Natural killer cell treated with Interleukin-12 subunit alpha and Interleukin-12 subunit beta and Interleukin-15 and Interleukin-18, amount 100 ng/mL, for 72 hours (primary cell): ENCODE data around the gene RAB35. TPM values are rescaled to one million over a fixed set of nuclear protein-coding genes. Genes with fewer than 3 reads are reported as not detected.
A peak's percentile ranks its signal among the peaks of the same experiment; 100 is the strongest.

Experiments
- ATAC-seq, 2 donors: fragments of 150-1000 bp; cut with Tn5 transposase in 1 of 2; sonication (Bioruptor Pico), chemical (Tn5 transposase) in 1 of 2; 2 replicates each; pipeline ENCODE4 v1.10.0; 2021
- DNase-seq: peaks from one replicate; pipeline ENCODE4 v3.0.0; 2022; ENCODE audit warnings: low spot score
- H3K27ac Mint-ChIP-seq, 2 donors: 1 replicate in 1 of 2; 2 replicates in 1 of 2; pipeline ENCODE4 v1.8.0; 2022; ENCODE audit warnings: mixed read lengths in 2 of 2, mild to moderate bottlenecking in 1 of 2, moderate library complexity in 1 of 2
- H3K27me3 Mint-ChIP-seq, 2 donors: 1 replicate in 1 of 2; 2 replicates in 1 of 2; pipeline ENCODE4 v1.8.0; 2022; ENCODE audit warnings: mixed read lengths in 2 of 2
- H3K36me3 Mint-ChIP-seq: one replicate; pipeline ENCODE4 v1.8.0; 2022; ENCODE audit warnings: mixed read lengths
- H3K4me1 Mint-ChIP-seq, 2 donors: 1 replicate in 1 of 2; 2 replicates in 1 of 2; pipeline ENCODE4 v1.8.0; 2022; ENCODE audit warnings: low read depth in 2 of 2, mixed read lengths in 2 of 2, mild to moderate bottlenecking in 1 of 2
- H3K4me3 Mint-ChIP-seq: one replicate; pipeline ENCODE4 v1.8.0; 2022; ENCODE audit warnings: mixed read lengths
- H3K9me3 Mint-ChIP-seq: 2 replicates; pipeline ENCODE4 v1.8.0; 2022; ENCODE audit warnings: mixed read lengths
- total RNA-seq, 2 donors: library from RNA; stranded (reverse); gene quantifications; one replicate each; pipeline ENCODE4 v1.2.3, GENCODE V29; 2022

Gene RAB35
- total RNA-seq, 2 donors from 2014 or later, result 85.2 to 94.1 TPM

DNA sequence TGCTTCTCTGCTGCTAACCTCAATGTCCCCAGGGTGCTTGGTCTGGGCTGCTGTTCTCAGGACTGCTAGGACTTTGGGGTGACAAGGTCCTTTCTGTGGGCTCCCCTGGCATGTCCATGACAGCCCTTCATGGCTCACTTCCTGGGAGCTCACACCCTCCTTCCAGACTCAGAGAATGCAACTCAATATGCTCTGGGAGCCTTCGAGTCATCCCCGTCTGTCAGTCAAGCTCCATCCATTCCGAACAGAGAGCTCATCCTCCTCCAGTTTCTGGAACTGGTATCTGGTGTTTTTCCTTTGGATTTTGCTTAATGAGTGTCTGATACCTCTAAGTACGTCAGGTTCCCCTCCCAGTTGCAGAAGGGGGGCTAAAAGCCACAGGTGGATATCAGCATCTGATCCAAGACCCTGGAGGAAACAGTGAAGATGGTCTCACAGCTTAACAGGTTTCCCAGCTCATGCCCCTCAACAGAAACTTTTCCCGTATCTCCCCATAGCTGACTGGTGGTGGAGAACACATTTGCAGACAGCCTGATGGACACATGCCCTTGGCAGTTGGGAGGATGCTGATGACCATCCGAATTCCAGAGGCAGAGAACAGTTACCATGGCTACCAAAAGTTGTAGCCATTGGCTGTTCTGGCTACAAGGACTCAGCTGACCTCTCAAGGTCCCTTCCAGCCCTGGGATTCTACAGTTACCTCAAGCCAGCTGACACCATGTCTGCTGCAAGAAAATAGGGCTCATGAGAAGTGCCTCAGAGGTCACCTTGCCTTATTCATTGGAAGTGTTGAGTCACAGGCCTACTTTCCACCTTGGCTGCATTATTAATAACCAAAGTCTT lies 9.5 kb upstream of the RAB35 start:
- Mint-ChIP-seq H3K36me3 (peaks cover 16% of the 10 kb centered on the region), H3K4me1 (peaks cover 16 to 22% of the 10 kb centered on the region in 2 donors), H3K27ac (peak overlapping the region in 1 of 2 donors; percentile 9), H3K9me3 (no peaks in the 10 kb centered on the region), H3K27me3 (no peaks in the 10 kb centered on the region), H3K4me3 (no peak overlapping the region)
- DNase-seq, result no peak
- ATAC-seq, result no peak

DNA sequence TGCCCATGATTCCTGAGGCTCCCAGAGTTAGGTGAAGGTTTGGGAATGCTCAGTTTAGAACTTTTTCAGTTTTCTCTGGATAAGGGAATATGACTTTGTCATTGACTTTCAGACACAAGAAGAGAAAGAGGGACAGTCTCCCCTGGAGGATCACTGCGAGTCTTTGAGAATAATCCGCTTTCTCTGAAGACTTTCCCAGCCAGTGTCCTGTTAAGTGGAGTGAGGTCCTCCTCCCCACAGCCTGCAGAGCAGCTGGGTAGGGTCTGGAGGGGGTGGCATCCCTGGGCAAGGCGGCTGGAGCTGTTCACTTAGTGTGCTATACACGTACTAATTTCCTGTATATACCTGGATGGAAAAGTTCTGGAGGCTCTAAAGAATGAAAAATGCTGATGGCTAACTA lies 8.5 kb upstream of the RAB35 start:
- peak overlapping the region in 1 of 2 donors; percentile 4 for H3K27ac Mint-ChIP-seq
- peaks cover 22 to 30% of the 10 kb centered on the region in 2 donors for H3K4me1 Mint-ChIP-seq
- H3K9me3 Mint-ChIP-seq, result no peaks in the 10 kb centered on the region
- H3K36me3 Mint-ChIP-seq, result peaks cover 16% of the 10 kb centered on the region
- no peak overlapping the region for H3K4me3 Mint-ChIP-seq
- no peaks in the 10 kb centered on the region for H3K27me3 Mint-ChIP-seq
- no peak for DNase-seq
- no peak for ATAC-seq

DNA sequence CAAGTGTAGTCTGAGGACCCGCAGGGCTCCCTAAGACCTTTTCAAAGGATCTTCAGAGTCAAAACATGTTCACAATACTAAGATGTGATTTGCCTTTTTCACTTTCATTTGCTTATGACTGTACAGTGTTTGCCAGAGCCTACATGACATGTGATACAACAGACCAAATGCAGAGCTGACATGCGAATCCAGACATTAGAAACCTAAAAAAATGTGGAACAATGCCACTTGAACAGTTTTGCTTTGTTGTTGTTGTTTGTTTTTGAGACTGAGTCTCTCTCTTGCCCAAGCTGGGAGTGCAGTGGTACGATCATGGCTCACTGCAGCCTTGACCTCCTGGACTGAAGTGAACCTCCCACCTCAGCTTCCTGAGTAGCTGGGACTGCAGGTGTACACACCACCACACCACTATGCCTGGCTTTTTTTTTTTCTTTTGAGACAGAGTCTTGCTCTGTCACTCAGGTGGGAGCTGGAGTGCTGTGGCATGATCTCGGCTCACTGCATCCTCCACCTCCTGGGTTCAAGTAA lies 5.3 kb upstream of the RAB35 start:
- no peak for DNase-seq
- peak overlapping the region; percentile 8 for H3K4me3 Mint-ChIP-seq

DNA sequence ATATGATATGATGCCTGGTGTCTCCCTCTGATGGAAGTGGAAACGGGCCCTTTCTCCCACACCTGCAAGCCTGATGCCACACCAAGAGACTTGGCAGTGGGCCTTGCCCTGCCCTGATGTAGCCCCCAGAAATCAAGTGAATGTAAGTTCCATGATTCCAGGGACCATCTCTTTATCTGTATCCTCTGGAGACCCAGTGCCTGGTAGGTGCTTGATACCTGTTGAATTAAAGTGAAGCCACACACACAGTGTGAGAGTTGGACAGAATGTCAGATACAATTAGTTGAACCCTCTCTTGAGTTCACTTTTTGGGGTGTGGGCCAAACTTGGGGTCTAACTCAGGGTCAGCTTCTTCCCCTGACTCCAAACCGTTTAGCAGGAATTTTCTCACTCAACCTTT lies 4.8 kb upstream of the RAB35 start:
- Mint-ChIP-seq H3K4me3 (peak overlapping the region; percentile 60), H3K4me1 (peaks cover 47 to 57% of the 10 kb centered on the region in 2 donors), H3K9me3 (no peaks in the 10 kb centered on the region), H3K27me3 (no peaks in the 10 kb centered on the region), H3K36me3 (no peaks in the 10 kb centered on the region), H3K27ac (peak overlapping the region; percentile 33 to 92)
- DNase-seq (no peak), ATAC-seq (no peak)

More for the DNA sequence above, 5.3 kb upstream of the RAB35 start:
- H3K27me3 Mint-ChIP-seq, result no peaks in the 10 kb centered on the region
- H3K4me1 Mint-ChIP-seq, result peaks cover 47 to 57% of the 10 kb centered on the region in 2 donors
- H3K9me3 Mint-ChIP-seq, result no peaks in the 10 kb centered on the region
- H3K36me3 Mint-ChIP-seq, result peaks cover 5% of the 10 kb centered on the region
- no peak overlapping the region for H3K27ac Mint-ChIP-seq
- ATAC-seq, result peak in 1 of 2 donors; percentile 39

DNA sequence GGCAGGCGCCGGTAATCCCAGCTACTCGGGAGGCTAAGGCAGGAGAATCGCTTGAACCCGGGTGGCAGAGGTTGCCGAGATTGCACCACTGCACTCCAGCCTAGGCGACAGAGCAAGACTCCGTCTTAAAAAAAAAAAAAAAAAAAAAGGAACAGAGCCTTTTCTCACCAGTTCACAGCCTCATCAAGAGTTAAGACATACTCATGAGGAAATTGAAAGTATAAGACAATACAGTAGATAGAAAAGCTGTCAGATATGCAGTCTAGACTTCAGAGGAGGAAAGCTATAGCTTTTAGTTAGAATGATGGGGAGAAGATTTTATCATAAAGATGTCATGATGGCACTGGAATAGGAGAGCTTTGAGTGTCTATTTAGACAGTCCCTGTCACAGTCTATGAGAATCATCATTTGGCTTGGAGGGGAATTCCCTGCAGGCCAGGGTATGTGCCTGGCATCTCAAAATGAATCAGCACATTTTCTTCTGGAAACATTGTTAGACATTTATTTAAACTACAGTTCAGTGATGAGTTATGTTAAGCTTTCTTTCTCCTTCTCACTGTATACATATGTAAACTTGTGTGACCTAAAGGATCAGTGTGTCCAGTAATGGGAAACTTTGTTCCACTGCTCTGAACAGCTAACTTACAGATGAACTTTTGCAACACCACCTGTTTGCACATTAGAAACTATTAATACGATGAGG lies 2.9 kb upstream of the RAB35 start:
- Mint-ChIP-seq H3K27me3 (no peaks in the 10 kb centered on the region), H3K4me3 (peak overlapping the region; percentile 95), H3K4me1 (peaks cover 64 to 76% of the 10 kb centered on the region in 2 donors), H3K9me3 (no peaks in the 10 kb centered on the region), H3K27ac (peak overlapping the region; percentile 91 to 92), H3K36me3 (peaks cover 13% of the 10 kb centered on the region)
- ATAC-seq, result peak; percentile 46 to 47
- no peak for DNase-seq

DNA sequence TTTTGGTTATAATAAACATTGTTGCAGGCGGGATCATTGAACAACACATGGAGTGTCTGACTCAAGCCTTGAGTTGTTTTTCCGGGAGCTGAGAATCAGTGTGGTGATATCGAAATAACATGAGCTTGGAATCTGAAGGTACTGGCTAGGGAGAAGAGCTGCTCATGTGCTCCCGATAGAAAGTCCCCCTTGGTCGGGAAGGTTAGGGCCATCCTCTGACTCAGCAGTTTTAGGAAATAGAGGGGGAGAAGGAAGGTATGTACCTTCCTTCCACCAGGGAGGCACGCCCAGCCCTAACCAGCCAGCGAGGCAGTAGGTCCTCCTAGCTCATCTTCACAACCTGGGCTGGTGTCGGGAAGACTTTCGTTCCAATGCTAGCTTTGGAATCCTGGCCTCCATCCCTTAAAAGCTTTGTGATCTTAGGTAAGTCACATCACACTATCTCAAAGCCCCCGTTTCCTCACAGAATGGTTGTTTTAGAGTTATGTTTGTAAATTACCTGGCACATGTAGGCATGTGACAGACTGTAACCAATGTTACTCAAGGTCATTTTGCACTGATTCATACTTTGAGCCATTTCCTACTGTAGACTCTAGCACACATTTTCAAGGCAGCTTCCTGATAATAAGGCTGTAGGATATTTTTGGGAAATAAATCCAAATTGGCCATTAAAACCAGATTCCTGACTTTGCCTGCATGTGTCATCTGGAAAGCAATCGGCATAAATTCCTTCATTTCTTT lies 1.9 kb upstream of the RAB35 start:
- Mint-ChIP-seq H3K36me3 (peaks cover 13% of the 10 kb centered on the region), H3K27ac (peak overlapping the region; percentile 91 to 92), H3K27me3 (no peaks in the 10 kb centered on the region), H3K4me1 (peaks cover 58 to 71% of the 10 kb centered on the region in 2 donors), H3K4me3 (peak overlapping the region; percentile 95), H3K9me3 (no peaks in the 10 kb centered on the region)
- ATAC-seq (no peak), DNase-seq (no peak)

DNA sequence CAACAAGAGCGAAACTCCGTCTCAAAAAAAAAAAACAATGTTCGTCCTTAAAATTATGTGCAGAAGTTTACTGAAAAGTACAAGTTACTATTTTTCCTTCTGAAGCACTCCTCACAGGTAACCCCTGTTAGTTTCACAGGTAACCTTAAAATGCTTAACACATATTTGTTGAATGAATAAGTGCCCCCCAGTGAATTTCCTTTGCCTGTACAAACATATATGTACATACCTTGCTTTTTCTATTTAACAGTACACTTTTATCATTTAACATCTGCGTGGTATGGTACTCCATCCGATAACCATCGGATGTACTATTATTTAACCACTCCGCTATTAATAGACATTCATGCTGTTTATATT lies 1.4 kb upstream of the RAB35 start:
- DNase-seq (no peak), ATAC-seq (no peak)
- Mint-ChIP-seq H3K9me3 (no peaks in the 10 kb centered on the region), H3K27me3 (no peaks in the 10 kb centered on the region), H3K4me3 (peak overlapping the region; percentile 95), H3K36me3 (peaks cover 13% of the 10 kb centered on the region), H3K27ac (peak overlapping the region; percentile 89 to 91), H3K4me1 (peaks cover 61 to 67% of the 10 kb centered on the region in 2 donors)

DNA sequence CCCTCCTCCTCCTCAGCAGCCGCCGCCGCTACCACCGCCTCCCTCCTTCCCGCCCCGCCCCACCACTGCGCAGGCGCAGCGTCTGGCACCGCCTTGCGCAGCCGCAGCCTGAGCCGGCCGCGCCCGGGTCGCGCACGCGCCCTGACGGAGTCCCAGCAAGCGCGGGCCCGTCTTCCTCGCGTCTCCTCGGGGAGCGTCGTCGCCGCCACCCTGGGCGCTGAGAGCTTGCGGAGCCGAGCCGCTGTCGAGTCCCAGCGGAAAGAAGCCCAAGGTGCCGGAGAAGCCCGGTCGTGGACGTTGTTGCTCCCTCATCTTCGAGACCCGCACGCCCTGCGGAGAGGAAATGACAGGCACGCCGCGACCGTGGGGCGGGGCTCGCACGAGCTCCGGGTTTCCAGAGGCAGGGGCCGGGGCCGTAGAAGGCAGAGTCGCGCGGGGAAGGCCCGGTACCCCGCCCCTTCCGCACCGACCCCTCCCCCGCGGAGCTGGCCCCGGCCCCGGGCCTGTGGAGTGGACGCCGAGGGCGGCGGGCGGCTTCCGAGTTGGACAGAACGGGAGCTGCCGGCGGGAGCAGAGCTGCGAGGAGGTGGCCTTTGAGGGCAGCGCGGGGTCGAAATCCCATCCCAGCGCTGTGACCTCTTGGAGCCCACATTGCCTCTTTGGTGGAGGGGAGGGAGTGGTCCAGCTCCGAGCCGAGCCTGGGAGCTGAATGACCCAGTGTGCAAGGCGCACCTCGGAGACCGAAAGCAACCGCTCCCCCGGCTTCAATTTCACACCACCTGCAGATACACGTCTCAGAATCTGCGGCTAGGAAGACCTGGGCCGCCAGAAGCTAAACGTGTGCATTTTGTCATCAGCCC lies 469 bp upstream of the RAB35 start:
- ATAC-seq, result peak; percentile 90 to 91
- H3K27ac Mint-ChIP-seq, result peak overlapping the region; percentile 89 to 91
- H3K9me3 Mint-ChIP-seq, result no peaks in the 10 kb centered on the region
- H3K4me1 Mint-ChIP-seq, result peaks cover 69 to 72% of the 10 kb centered on the region in 2 donors
- no peaks in the 10 kb centered on the region for H3K27me3 Mint-ChIP-seq
- H3K36me3 Mint-ChIP-seq, result peaks cover 13% of the 10 kb centered on the region
- H3K4me3 Mint-ChIP-seq, result peak overlapping the region; percentile 95
- peak; percentile 98 for DNase-seq

DNA sequence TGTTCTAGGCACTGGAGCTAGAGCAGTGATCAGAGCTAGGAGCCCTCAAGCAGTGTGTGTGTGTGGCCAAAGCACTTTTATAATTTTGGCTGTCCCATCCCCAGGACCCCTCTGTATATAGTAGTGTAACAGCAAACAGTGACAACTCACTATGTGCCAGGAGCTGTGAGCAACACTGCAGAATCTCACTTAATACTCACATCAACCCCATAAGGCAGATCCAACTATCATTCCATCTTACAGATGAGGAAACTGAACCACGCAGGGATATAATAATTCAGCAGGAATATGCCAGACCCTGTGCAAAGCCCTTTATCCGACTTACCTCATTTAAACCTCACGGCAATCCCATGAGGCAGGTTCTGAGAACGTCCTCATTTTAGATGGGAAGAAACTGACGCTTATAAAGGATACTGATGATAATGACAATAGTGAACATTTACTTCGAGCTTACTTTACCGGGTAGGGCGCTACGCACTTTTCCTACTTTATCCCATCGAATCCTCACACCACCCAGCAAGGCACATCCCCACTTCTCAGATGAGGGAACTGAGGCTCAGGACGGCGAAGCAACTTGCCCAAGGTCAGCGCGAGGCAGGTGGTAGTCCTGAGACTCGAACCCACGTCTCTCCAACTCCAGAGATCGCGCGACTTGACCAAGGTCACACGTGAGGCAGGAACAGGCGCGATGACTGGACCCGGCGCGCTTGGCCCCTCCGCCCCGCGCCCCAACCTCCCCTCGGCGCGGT lies 687 bp downstream of the RAB35 start:
- no peak for DNase-seq

DNA sequence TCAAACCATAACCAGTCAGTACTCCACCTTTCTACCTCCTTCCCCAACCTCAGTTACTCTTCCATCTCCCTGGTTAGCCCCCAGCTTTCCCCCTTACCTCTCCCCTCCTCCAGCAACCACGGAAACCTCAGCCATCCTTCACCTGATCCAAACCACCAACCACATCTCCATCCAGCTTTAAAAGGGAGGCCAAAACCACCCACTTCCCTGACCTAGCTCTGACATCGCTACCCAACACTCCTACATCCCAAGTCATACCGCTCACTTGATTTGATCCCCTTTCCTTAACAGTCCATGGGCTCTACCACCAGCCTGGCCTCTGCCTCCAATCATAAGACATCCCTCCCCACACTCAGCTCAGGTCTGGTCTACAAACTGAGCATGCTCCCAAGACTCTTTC lies 1.5 kb downstream of the RAB35 start:
- H3K27me3 Mint-ChIP-seq, result no peaks in the 10 kb centered on the region
- H3K9me3 Mint-ChIP-seq, result no peaks in the 10 kb centered on the region
- peak overlapping the region; percentile 60 to 91 for H3K27ac Mint-ChIP-seq
- DNase-seq, result no peak
- ATAC-seq, result no peak
- peaks cover 13% of the 10 kb centered on the region for H3K36me3 Mint-ChIP-seq
- H3K4me1 Mint-ChIP-seq, result peaks cover 73 to 74% of the 10 kb centered on the region in 2 donors
- H3K4me3 Mint-ChIP-seq, result peak overlapping the region; percentile 89

More for the DNA sequence above, 687 bp downstream of the RAB35 start:
- H3K27me3 Mint-ChIP-seq, result no peaks in the 10 kb centered on the region
- H3K9me3 Mint-ChIP-seq, result no peaks in the 10 kb centered on the region
- peak overlapping the region; percentile 89 for H3K4me3 Mint-ChIP-seq
- peak in 1 of 2 donors; percentile 45 for ATAC-seq
- peaks cover 71 to 72% of the 10 kb centered on the region in 2 donors for H3K4me1 Mint-ChIP-seq
- H3K36me3 Mint-ChIP-seq, result peaks cover 13% of the 10 kb centered on the region
- peak overlapping the region; percentile 60 to 91 for H3K27ac Mint-ChIP-seq

DNA sequence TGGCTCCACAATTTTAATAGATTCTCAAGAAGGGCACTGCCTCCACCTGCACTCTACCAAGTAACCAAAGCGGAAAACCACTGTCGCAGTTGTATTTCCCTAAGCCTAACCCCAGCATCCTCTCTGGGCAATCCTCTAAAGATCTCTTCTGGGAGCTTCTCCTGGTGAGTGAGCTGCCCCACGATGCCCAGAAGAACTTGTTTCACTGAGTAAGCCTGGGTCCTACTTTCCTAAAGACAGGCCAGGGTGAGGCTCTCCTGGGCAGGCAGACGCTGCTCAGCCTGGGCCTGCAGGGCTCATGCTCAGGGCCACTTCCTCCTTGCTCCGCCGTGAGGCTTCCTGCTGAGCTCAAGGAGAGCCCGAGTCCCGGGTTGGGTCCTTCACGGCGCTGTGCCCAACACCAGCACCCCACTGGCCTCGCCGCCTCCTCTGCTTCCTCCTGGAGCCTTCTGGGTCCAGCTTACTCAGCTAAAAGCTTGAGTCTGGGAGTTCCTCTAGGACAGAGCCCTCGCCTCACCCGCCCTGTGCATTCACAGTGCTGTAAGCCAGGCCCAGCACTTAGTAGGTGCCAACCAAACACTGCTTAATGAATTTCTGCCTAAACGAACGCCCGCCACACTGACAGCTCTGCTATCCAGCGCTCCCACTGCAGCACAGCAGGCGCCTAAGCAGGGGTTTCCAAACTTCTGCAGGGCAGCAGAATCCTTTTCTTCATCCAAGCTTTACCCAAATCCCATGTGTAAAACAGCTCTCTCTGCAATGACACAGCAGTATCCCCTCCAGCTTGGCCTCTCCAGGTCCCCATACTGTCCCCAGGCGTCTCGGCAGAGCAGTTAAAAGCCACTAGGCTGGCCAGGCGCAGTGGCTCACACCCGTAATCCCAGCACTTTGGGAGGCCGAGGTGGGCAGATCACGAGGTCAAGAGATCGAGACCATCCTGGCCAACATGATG lies 5.7 kb downstream of the RAB35 start:
- Mint-ChIP-seq H3K9me3 (no peaks in the 10 kb centered on the region), H3K4me1 (peaks cover 58 to 61% of the 10 kb centered on the region in 2 donors), H3K4me3 (peak overlapping the region; percentile 83), H3K27me3 (no peaks in the 10 kb centered on the region), H3K36me3 (peaks cover 9% of the 10 kb centered on the region), H3K27ac (peak overlapping the region; percentile 84 to 90)
- ATAC-seq, result peak; percentile 91 to 94
- peak; percentile 77 for DNase-seq
